ENCODE results near the gene EXOSC1.
"Not testable (repeated sequence)": the region's sequence is repeated elsewhere in the genome, so short reads cannot be mapped to it uniquely, and the experiment has no call there.

- not testable (repeated sequence) for TF ChIP-seq POLR2A (IDR thresholded peaks at IDR 0.05; ENCODE audit: low read depth, low read length); CTCF (IDR thresholded peaks at IDR 0.05; ENCODE audit: extremely low read depth in 1 of 2, insufficient read depth in 1 of 2, low read depth in 1 of 2, low read length in 2 of 2); JUN (IDR thresholded peaks at IDR 0.05; ENCODE audit: borderline replicate concordance, insufficient read depth, insufficient read length, low read depth); POLR2AphosphoS5 (IDR thresholded peaks at IDR 0.05; ENCODE audit: insufficient read depth, low read depth, low read length); EZH2 (IDR thresholded peaks at IDR 0.05; ENCODE audit: borderline replicate concordance, low read depth, low read length, severe bottlenecking)
These were observed 22.1 kb downstream of the EXOSC1 start for GRCh38 chr10:97423757-97424098.
